Measurements from ENCODE around the gene TMEM98.

The TMEM98 gene

DNA sequence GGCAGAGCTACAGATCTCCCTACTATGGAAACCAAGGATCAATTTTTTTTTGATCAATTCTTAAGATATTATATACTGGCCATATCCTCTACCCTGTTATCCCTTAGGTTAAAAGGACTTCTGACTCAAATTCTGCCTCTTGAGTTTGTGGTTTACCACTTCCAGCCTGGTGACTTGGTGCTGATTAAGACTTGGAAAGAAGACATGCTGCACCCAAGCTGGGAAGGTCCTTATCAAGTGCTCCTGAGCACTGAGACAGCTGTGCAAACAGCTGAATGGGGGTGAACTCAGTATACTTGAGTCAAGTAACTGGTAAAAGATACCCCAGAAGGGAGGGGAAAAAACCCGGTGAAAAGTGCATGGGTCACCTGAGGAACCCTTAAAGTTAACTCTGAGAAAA is 43.2 kb downstream of the TMEM98 start:
- no peak for ATAC-seq
- TF ChIP-seq, protein P1, sequence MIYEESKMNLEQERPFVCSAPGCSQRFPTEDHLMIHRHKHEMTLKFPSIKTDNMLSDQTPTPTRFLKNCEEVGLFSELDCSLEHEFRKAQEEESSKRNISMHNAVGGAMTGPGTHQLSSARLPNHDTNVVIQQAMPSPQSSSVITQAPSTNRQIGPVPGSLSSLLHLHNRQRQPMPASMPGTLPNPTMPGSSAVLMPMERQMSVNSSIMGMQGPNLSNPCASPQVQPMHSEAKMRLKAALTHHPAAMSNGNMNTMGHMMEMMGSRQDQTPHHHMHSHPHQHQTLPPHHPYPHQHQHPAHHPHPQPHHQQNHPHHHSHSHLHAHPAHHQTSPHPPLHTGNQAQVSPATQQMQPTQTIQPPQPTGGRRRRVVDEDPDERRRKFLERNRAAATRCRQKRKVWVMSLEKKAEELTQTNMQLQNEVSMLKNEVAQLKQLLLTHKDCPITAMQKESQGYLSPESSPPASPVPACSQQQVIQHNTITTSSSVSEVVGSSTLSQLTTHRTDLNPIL (CRISPR knock-in tag; IDR thresholded peaks at IDR 0.05; ENCODE audit: low read depth): no peak
- no peak for TF ChIP-seq ZNF8 (CRISPR knock-in tag; IDR thresholded peaks at IDR 0.05)
- TF ChIP-seq TOX (CRISPR knock-in tag; IDR thresholded peaks at IDR 0.05; ENCODE audit: borderline replicate concordance): no peak
- no peak for TF ChIP-seq GLIS3 (CRISPR knock-in tag; IDR thresholded peaks at IDR 0.05)
- no peak for TF ChIP-seq BACH2 (CRISPR knock-in tag; IDR thresholded peaks at IDR 0.05; ENCODE audit: borderline replicate concordance)
- no peak for TF ChIP-seq CSDC2 (CRISPR knock-in tag; IDR thresholded peaks at IDR 0.05)
- TF ChIP-seq, protein P2, sequence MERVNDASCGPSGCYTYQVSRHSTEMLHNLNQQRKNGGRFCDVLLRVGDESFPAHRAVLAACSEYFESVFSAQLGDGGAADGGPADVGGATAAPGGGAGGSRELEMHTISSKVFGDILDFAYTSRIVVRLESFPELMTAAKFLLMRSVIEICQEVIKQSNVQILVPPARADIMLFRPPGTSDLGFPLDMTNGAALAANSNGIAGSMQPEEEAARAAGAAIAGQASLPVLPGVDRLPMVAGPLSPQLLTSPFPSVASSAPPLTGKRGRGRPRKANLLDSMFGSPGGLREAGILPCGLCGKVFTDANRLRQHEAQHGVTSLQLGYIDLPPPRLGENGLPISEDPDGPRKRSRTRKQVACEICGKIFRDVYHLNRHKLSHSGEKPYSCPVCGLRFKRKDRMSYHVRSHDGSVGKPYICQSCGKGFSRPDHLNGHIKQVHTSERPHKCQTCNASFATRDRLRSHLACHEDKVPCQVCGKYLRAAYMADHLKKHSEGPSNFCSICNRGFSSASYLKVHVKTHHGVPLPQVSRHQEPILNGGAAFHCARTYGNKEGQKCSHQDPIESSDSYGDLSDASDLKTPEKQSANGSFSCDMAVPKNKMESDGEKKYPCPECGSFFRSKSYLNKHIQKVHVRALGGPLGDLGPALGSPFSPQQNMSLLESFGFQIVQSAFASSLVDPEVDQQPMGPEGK (CRISPR knock-in tag; IDR thresholded peaks at IDR 0.05; ENCODE audit: borderline replicate concordance): no peak
- no peak for TF ChIP-seq ARNTL (CRISPR knock-in tag; IDR thresholded peaks at IDR 0.05; ENCODE audit: borderline replicate concordance, low read depth)
- TF ChIP-seq, protein P3, sequence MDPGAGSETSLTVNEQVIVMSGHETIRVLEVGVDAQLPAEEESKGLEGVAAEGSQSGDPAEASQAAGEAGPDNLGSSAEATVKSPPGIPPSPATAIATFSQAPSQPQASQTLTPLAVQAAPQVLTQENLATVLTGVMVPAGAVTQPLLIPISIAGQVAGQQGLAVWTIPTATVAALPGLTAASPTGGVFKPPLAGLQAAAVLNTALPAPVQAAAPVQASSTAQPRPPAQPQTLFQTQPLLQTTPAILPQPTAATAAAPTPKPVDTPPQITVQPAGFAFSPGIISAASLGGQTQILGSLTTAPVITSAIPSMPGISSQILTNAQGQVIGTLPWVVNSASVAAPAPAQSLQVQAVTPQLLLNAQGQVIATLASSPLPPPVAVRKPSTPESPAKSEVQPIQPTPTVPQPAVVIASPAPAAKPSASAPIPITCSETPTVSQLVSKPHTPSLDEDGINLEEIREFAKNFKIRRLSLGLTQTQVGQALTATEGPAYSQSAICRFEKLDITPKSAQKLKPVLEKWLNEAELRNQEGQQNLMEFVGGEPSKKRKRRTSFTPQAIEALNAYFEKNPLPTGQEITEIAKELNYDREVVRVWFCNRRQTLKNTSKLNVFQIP (CRISPR knock-in tag; IDR thresholded peaks at IDR 0.05; ENCODE audit: borderline replicate concordance, low read depth): no peak
- no peak for TF ChIP-seq ZNF70 (CRISPR knock-in tag; IDR thresholded peaks at IDR 0.05)

DNA sequence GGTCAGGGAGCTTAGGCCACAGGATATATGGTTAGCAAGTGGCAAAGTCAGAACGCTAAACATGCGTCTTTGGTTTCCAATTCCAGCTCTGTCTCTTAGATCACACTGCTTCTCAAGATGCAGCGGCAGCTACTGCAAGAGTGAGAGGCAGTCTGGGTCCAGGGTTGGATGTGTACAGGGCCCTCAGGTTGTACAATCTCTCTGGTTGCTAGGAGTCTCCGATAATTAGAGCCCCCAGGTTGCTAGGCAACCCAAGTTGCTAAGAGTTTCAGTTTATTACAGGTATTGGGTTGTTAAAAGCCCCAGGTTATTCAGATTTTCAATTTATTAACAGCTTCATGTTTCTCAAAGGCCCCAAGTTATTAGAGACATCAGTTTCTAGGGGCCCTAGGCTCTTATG is 48.2 kb downstream of the TMEM98 start:
- TF ChIP-seq, protein P2 (CRISPR knock-in tag; IDR thresholded peaks at IDR 0.05; ENCODE audit: borderline replicate concordance): no peak
- TF ChIP-seq TOX (CRISPR knock-in tag; IDR thresholded peaks at IDR 0.05; ENCODE audit: borderline replicate concordance) (no peak), ZNF70 (CRISPR knock-in tag; IDR thresholded peaks at IDR 0.05) (no peak), OSR1 (CRISPR knock-in tag; IDR thresholded peaks at IDR 0.05) (no peak), ARNTL (CRISPR knock-in tag; IDR thresholded peaks at IDR 0.05; ENCODE audit: borderline replicate concordance, low read depth) (no peak), ZC3H10 (CRISPR knock-in tag; IDR thresholded peaks at IDR 0.05) (no peak), BACH2 (CRISPR knock-in tag; IDR thresholded peaks at IDR 0.05; ENCODE audit: borderline replicate concordance) (no peak), SNAI2 (CRISPR knock-in tag; IDR thresholded peaks at IDR 0.05) (no peak), ESRRG (CRISPR knock-in tag; IDR thresholded peaks at IDR 0.05) (no peak), ZFP3 (CRISPR knock-in tag; IDR thresholded peaks at IDR 0.05) (no peak), ISL1 (CRISPR knock-in tag; IDR thresholded peaks at IDR 0.05) (no peak), ZNF8 (CRISPR knock-in tag; IDR thresholded peaks at IDR 0.05) (no peak), ZNF565 (CRISPR knock-in tag; conservative IDR thresholded peaks at IDR 0.05; ENCODE audit: low read depth) (no peak), GLIS3 (CRISPR knock-in tag; IDR thresholded peaks at IDR 0.05) (no peak), RARB (CRISPR knock-in tag; IDR thresholded peaks at IDR 0.05) (no peak), CSDC2 (CRISPR knock-in tag; IDR thresholded peaks at IDR 0.05) (no peak)
- TF ChIP-seq, protein P3 (CRISPR knock-in tag; IDR thresholded peaks at IDR 0.05; ENCODE audit: borderline replicate concordance, low read depth): no peak
- TF ChIP-seq, protein P4, sequence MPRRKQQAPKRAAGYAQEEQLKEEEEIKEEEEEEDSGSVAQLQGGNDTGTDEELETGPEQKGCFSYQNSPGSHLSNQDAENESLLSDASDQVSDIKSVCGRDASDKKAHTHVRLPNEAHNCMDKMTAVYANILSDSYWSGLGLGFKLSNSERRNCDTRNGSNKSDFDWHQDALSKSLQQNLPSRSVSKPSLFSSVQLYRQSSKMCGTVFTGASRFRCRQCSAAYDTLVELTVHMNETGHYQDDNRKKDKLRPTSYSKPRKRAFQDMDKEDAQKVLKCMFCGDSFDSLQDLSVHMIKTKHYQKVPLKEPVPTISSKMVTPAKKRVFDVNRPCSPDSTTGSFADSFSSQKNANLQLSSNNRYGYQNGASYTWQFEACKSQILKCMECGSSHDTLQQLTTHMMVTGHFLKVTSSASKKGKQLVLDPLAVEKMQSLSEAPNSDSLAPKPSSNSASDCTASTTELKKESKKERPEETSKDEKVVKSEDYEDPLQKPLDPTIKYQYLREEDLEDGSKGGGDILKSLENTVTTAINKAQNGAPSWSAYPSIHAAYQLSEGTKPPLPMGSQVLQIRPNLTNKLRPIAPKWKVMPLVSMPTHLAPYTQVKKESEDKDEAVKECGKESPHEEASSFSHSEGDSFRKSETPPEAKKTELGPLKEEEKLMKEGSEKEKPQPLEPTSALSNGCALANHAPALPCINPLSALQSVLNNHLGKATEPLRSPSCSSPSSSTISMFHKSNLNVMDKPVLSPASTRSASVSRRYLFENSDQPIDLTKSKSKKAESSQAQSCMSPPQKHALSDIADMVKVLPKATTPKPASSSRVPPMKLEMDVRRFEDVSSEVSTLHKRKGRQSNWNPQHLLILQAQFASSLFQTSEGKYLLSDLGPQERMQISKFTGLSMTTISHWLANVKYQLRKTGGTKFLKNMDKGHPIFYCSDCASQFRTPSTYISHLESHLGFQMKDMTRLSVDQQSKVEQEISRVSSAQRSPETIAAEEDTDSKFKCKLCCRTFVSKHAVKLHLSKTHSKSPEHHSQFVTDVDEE (CRISPR knock-in tag; IDR thresholded peaks at IDR 0.05): no peak
- TF ChIP-seq, protein P5, sequence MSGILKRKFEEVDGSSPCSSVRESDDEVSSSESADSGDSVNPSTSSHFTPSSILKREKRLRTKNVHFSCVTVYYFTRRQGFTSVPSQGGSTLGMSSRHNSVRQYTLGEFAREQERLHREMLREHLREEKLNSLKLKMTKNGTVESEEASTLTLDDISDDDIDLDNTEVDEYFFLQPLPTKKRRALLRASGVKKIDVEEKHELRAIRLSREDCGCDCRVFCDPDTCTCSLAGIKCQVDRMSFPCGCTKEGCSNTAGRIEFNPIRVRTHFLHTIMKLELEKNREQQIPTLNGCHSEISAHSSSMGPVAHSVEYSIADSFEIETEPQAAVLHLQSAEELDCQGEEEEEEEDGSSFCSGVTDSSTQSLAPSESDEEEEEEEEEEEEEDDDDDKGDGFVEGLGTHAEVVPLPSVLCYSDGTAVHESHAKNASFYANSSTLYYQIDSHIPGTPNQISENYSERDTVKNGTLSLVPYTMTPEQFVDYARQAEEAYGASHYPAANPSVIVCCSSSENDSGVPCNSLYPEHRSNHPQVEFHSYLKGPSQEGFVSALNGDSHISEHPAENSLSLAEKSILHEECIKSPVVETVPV (CRISPR knock-in tag; IDR thresholded peaks at IDR 0.05): no peak
- TF ChIP-seq, protein P1 (CRISPR knock-in tag; IDR thresholded peaks at IDR 0.05; ENCODE audit: low read depth): no peak
- ATAC-seq: no peak

Measured in SK-N-SH treated with all-trans-retinoic acid at 6 μM for 48 hours (cell line).